Raji (cell line): Measurements from ENCODE around the gene ANKRD12.
A peak's percentile ranks its signal among the peaks of the same experiment; 100 is the strongest.

ENCODE experiments used
- POLR2A ChIP-seq: IDR thresholded peaks from 2 replicates; pipeline ENCODE4 v1.6.1; 2011; ENCODE audit warnings: low read depth, low read length, control low read depth; ENCODE audit not compliant: insufficient read depth

ANKRD12 gene

DNA sequence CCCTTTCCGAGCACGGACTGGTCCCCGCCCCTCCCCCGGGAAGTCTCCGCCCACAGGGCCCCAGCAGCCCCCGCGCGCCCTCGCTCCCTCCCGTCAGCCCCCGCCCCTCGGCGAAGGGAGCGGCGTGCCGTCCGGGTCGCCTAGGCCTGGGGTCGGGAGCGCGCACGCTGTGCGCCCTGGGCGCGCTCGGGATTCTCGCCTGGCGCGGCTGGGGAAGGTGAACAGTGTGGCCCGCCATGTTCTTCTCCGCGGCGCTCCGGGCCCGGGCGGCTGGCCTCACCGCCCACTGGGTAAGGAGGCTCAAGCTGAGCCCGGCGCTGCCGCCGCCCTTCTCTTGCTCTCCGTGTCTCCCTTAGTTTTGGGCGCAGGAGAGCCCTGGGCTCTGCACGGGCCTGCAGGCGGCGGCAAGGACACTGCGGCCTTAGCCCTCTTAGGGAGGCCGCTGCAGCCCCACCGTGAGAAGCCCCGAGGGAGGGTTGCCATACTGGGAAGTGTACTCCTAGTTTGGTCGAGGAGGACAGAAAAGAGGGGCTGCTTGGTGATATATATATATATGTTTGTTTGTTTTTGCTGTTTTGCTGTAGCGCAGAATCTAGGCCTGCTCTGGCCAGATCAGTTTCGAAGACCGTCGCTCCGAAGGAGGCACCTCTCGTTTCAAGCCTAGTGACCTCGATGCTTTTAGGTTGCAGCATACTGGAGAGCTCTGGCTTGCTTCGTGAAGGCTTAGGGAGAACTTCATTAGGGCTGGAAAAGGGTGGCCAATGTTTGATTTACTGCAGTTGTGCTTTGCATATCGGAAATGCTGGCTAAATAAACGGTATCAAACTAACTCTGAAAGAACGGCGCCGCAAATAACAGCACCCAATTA, 33.8 kb upstream of the ANKRD12 start, which contains the start of gene NDUFV2:
NDUFV2 (plus strand) TSS at position 192 of the 868 bp plus-strand sequence; CDS start at position 237, 45 bp downstream.
- TF ChIP-seq POLR2A, result peak; percentile 80

DNA sequence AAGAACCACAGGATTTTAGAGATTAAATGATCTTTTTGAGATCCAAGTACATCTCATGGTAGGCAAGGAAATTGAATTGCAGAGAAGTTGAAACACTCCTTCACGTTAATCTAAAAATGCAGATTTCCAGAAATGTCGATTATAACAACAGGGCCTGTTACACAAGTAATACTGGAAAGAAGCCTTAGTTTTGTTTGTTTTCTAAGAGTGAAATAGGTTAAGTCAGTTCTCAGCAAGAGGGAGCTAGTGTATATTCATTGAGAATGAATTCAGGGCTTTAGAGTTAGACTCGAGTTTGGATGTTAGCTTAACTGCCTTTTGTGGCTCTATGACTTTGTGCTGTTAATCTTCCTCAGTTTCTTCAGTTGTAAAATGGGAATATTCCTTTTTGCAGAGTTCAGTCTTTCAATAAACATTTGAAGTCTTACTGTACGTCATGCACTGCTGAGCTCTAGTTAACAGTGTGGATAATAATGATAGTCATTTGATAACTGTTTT, 33.2 kb upstream of the ANKRD12 start:
- TF ChIP-seq POLR2A, result 0 out of 2 replicates have a peak, but pooled peaks have one; percentile 32

DNA sequence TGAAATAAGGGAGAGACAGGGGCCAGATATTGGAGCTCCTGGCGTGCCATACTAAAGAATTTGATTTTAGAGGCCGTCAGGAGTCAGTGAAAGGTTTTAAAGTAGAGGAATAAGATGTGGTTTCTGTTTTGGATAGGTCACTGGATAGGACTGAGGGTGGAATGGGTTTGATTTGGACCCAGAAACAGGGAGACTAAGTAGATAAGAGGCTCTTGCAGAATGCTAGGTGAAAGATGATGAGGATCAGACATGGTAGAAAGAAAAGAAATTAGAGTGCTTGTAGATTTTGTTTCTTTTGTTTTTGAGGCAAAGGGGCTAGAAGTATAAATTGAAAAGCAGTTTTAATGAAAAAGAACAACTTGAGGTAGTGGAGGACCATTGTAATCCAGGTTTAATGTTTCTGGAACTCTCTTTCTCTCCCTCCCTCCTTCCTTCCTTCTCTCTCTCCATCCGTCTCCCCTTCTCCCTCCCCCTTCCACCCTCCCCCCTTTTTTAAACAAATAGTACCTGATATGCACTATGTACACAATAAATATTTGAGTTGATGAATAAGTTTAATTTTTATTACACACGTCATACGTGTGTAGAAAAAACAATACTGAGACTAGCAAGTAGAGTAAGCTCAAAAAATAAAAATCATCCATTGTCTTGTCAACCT, 32.2 kb upstream of the ANKRD12 start:
- TF ChIP-seq POLR2A, result no peak

DNA sequence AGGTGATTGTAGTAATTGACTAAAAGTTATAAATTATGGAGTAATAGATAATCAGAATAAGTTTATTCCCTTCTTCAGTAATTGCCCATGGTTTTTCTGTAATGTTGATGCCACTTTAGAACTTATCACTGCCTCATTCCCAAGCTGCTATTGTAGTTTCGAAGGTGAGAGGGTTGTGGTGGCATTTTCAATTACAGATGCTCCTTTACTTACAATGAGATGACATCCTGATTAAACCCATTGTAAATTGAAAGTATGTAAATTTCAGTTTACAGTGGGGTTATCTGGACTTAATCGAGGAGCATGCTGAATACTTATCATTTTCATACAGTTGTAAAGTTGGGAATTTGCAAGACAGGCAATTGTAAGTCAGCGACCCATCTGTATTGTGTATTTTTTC, 31.2 kb upstream of the ANKRD12 start:
- no peak for TF ChIP-seq POLR2A

DNA sequence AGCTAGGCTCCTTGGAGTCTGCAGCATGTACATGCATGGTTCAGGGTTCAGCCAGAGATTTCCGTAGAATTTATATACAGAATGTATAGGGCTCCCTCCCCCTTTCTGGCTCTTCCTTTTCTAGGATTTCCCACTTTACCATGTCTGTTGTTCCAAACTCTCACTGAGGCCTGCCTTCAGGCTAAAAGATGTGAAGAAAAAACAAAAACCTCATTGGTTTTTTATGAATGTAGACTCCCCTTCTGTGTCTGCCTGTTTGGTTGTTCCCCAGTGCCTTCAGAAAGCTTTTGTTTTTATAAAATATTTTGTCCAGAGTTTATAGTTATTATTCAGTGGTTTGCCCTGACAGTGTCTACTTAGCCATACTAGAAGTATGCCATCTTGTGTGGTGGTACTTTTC, 30.5 kb upstream of the ANKRD12 start:
- no peak for TF ChIP-seq POLR2A

DNA sequence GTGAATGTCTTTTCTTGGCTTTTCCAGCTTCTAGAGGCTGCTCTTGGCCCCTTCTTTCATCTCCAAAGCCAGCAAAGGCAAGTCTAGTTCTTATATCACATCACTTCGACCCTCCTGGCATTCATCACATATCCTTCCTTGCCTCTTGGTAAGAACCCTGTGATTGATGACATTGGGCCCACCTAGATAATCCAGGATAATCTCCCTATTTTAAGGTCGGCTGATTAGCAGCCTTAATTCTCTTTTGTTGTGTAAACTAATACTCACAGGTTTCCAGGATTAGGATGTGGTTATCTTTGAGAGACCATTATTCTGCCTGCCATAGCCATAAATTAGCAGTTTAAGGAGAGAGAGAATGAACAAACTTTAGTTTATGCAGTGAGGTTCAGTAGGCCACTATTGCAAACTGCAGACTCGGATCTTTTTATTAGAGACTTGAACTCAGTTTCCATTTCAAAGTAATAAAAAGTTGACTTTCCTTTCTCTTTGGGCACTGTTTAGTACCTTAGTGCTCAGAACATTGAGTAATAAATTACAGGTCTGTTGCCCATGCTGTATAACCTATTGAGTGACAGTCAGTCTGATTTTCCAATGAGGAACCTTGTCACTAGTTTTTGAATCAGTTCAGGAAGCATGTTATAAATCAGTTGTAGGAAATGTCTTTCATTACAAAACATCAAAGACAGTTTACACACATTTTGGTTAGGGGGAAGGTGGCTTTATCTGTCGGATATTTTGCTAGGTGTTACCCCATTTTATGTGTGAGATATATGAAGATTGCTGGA, 29.6 kb upstream of the ANKRD12 start:
- no peak for TF ChIP-seq POLR2A

DNA sequence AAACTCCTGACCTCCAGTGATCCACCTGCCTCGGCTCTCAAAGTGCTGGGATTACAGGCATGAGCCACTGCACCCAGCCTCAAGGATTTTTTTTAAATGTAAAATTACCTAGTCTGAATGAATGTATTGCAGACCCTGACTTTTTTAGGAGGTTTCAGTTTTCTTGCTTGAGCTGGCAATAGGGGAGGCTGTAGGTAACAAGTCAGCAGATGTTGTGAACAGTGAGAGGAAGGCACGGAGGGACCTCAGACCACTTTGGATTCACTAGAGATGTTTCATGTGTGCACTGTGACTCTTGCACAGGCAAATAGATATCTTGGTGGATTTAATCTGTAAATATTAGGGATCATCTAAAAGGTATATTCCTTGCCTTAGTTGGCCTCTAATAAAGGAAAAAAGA, 27.7 kb upstream of the ANKRD12 start:
- no peak for TF ChIP-seq POLR2A

DNA sequence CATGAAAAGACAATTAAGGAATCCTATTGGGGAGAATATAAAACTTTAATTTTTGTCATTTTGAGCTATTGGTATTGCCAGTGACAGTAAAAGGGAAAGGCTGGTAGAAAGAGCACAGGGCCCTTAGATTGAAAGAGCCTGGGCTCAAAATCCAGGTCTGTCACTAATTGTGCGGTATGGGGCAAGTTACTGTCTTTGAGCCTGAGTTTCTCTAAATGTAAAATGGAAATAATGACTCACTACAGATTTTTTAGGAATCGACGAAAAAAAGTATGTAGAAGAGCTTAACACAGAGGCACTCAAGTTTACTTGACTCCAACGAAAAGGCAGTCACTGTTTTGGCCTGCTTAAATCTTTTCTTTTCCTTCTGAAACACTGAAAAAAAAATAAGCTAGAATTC, 27.1 kb upstream of the ANKRD12 start:
- TF ChIP-seq POLR2A, result no peak

DNA sequence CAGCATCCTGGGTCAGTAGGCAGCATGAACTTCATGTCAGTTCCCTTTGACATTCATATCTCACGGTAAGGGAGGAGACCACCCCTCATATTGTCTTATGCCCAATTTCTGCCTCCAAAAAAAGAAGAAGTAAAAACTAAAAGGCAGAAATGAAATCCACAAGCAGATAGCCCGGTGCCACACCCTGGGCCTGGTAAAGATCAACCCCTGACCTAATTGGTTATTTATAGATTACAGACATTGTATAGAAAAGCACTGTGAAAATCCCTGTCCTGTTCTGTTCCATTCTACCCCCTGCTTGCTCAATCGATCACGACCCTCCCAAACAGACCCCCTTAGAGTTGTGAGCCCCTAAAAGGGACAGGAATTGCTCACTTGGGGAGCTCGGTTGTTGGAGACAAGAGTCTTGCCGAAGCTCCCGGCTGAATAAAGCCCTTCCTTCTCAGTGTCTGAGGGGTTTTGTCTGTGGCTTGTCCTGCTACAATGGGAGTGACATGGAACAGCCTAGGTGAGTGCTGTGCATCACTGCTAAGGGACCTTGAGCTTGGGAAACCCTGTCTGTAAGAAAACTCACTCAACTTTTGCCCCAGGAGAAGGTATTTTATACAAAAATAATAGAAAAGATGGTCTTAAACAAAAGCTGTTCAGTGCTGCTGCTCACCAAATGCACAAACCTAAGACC, 23.0 kb upstream of the ANKRD12 start:
- no peak for TF ChIP-seq POLR2A

DNA sequence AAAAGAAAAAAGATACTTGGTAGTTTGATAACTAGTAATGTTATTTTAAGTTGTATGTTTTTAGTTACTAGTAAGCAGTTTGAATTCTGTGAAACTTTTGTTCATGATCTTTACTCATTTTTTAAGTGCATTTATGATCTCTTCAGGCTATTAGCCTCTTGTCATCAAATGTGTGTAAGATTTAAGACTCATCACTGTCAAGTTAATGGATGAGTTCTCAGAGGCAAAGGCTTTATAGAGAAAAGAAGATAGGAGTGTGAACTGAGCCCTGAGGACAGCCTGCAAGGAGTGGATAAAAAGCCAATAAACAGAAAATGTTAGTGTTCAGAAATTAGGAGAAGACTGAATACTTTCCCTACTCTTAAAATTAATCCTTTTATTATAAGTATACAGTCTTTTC, 20.6 kb upstream of the ANKRD12 start:
- no peak for TF ChIP-seq POLR2A

DNA sequence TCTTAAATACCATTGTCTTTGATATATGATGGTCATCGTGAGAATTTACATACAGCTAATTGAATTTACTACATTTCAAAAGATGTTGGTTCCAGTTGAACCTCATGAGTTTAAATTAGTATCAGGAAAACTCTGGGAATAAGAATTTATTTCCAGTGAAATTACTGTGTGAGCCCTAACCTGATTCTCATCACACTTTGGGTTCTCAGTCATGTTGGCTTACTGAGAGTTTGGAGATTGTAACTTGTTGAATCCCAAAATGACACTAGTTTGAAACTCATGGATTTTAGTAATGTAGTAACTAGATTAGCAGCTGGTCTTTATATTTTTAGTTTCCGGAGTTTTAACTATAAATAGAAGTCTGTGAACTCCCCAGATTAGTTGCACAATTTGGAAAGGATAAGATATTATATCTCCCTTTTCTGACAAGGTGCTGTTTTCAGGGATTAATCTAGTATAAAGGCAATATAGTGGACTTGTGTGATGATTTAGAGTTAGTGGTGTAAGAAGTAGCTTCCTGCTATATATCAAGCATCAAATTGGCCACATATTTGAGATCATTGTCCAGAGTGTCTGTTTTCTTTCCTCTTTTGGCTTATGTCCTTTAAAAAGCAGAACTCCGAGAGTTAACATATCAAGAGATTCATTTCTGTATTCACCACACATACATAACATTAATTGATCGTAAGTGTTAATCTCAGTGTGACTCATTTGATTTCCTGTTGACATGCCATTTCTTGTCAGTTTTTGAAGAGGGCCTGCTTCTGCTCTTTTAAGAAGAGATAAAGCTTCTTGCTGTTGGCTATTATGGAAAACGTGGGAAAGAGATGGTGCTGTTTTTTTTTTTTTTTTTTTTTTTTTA, 18.4 kb upstream of the ANKRD12 start:
- no peak for TF ChIP-seq POLR2A

DNA sequence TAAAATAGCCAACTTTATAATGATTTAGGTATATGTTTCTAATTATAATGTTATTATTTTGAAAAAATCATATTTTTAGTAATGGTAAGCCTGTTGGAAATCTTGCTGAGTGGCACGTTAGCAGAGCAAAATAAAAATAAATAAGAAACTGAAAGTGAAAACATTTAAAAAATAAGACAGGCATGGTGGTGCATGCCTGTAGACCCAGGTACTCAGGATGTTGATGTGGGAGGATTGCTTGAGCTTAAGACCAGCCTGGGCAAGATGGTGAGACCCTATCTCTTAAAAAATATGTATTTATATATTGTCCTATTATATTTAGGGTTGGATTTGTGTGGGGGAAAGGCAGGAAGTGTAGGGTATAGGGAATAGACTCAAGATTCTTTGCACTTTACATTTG, 15.8 kb upstream of the ANKRD12 start:
- TF ChIP-seq POLR2A, result no peak

DNA sequence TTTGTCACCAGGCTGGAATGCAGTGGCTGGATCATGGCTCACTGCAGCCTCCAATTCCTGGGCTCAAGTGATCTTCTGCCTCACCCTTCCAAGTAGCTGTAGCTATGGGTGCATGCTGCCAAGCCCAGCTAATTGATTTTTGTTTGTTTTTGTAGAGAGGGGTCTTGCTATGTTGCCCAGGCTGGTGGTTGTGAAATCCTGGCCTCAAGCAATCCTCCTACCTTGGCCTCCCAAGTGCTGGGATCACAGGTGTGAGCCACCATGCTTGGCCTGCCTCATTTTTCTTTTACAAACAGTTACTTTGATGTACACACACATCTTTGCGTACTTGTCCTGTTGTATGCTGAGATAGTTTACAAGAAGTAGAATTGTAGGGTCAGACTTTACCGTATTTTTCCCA, 13.1 kb upstream of the ANKRD12 start:
- no peak for TF ChIP-seq POLR2A

DNA sequence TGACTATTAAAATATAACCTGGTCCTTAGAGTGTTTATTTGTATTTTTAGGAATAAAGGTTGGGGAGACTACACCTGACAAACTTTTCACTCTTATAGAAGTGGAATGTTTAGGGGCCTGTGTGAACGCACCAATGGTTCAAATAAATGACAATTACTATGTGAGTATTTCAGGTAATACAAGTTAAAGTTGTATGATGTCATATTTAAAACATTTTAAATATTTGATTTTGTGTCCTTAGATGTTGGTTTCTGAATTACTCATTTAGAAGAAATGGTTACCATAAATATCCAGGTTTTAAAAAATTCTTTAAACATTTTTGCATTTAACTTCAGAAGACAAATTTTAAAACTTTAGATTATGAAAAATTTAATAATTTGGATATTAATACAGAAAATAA, 11.8 kb upstream of the ANKRD12 start:
- no peak for TF ChIP-seq POLR2A
